ENCODE measurements around the gene HSPA12A. TPM values are rescaled to one million over a fixed set of nuclear protein-coding genes. Genes with fewer than 3 reads are reported as not detected.
A peak's percentile ranks its signal among the peaks of the same experiment; 100 is the strongest.

The HSPA12A gene
- total and polyA plus RNA-seq, 7 donors, result 1.4 to 17.4 (median 12.3) TPM

GRCh38 chr10:116719804-116720203 lies 22.6 kb downstream of the HSPA12A start:
- Histone ChIP-seq H3K9me3 (no peaks in the 10 kb centered on the region), H3K4me3 (no peak overlapping the region), H3K36me3 (no peaks in the 10 kb centered on the region), H3K27me3 (no peaks in the 10 kb centered on the region), H3K27ac (no peak overlapping the region), H3K4me1 (peaks cover 0 to 27% (median 16%) of the 10 kb centered on the region in 4 donors)
- intact Hi-C loops (cut with DNase I), result no loop called here
- TF ChIP-seq CTCF (IDR thresholded peaks at IDR 0.05), result no peak
- no peak for TF ChIP-seq POLR2A (IDR thresholded peaks at IDR 0.05)
- no peak for TF ChIP-seq POLR2AphosphoS5 (IDR thresholded peaks at IDR 0.05)
- TF ChIP-seq EP300 (IDR thresholded peaks at IDR 0.05), result no peak
- no peak for DNase-seq
- 12 to 68% methylated on average over 1 of the region's 1 CpG for WGBS, 2 donors

- no peak overlapping the region for H3K4me3 ChIP-seq
- peaks cover 0 to 29% (median 16%) of the 10 kb centered on the region in 4 donors for H3K4me1 ChIP-seq
- TF ChIP-seq EP300 (IDR thresholded peaks at IDR 0.05) (no peak), POLR2A (IDR thresholded peaks at IDR 0.05) (no peak), CTCF (IDR thresholded peaks at IDR 0.05) (no peak), POLR2AphosphoS5 (IDR thresholded peaks at IDR 0.05) (no peak)
- H3K9me3 ChIP-seq, result no peaks in the 10 kb centered on the region
- peak; percentile 15 for DNase-seq
- intact Hi-C loops (cut with DNase I), result no loop called here
- WGBS, 2 donors, result 94 to 96% methylated on average over 2 of the region's 2 CpGs
- H3K27me3 ChIP-seq, result no peaks in the 10 kb centered on the region
- no peak overlapping the region for H3K27ac ChIP-seq
- H3K36me3 ChIP-seq, result no peaks in the 10 kb centered on the region
Measured at GRCh38 chr10:116718058-116718457, 24.3 kb downstream of the HSPA12A start.

GRCh38 chr10:116716381-116716780 lies 26.0 kb downstream of the HSPA12A start:
- Histone ChIP-seq H3K27ac (no peak overlapping the region), H3K9me3 (no peaks in the 10 kb centered on the region), H3K4me3 (no peak overlapping the region), H3K27me3 (no peaks in the 10 kb centered on the region), H3K36me3 (no peaks in the 10 kb centered on the region), H3K4me1 (peaks cover 0 to 27% (median 16%) of the 10 kb centered on the region in 4 donors)
- peak; percentile 67 for DNase-seq
- TF ChIP-seq POLR2AphosphoS5 (IDR thresholded peaks at IDR 0.05) (no peak), EP300 (IDR thresholded peaks at IDR 0.05) (no peak), POLR2A (IDR thresholded peaks at IDR 0.05) (no peak), CTCF (IDR thresholded peaks at IDR 0.05) (no peak)
- intact Hi-C loops (cut with DNase I), result no loop called here
- WGBS, 2 donors, result 78 to 85% methylated on average over 4 of the region's 4 CpGs

- Histone ChIP-seq H3K4me3 (no peak overlapping the region), H3K36me3 (no peaks in the 10 kb centered on the region), H3K4me1 (peaks cover 0 to 27% (median 16%) of the 10 kb centered on the region in 4 donors), H3K27me3 (no peaks in the 10 kb centered on the region), H3K27ac (no peak overlapping the region), H3K9me3 (no peaks in the 10 kb centered on the region)
- intact Hi-C loops (cut with DNase I), result no loop called here
- DNase-seq, result peak; percentile 48
- 91 to 92% methylated on average over 4 of the region's 4 CpGs for whole genome bisulfite sequencing, 2 donors
- TF ChIP-seq POLR2AphosphoS5 (IDR thresholded peaks at IDR 0.05) (no peak), POLR2A (IDR thresholded peaks at IDR 0.05) (no peak), CTCF (IDR thresholded peaks at IDR 0.05) (no peak), EP300 (IDR thresholded peaks at IDR 0.05) (no peak)
Measured at GRCh38 chr10:116715839-116716377, 26.5 kb downstream of the HSPA12A start.

GRCh38 chr10:116715341-116715740 lies 27.0 kb downstream of the HSPA12A start:
- H3K4me1 ChIP-seq, result peaks cover 0 to 27% (median 16%) of the 10 kb centered on the region in 4 donors
- DNase-seq, result no peak
- no peak overlapping the region for H3K4me3 ChIP-seq
- no peaks in the 10 kb centered on the region for H3K27me3 ChIP-seq
- TF ChIP-seq POLR2A (IDR thresholded peaks at IDR 0.05) (no peak), EP300 (IDR thresholded peaks at IDR 0.05) (no peak), POLR2AphosphoS5 (IDR thresholded peaks at IDR 0.05) (no peak), CTCF (IDR thresholded peaks at IDR 0.05) (no peak)
- no peak overlapping the region for H3K27ac ChIP-seq
- H3K36me3 ChIP-seq, result no peaks in the 10 kb centered on the region
- no peaks in the 10 kb centered on the region for H3K9me3 ChIP-seq
- intact Hi-C loops (cut with DNase I), result no loop called here
- WGBS, 2 donors, result 86 to 92% methylated on average over 4 of the region's 4 CpGs

Measured in sigmoid colon (tissue), 7 donors.